ENCODE measurements around the gene LSM3.
A peak's percentile ranks its signal among the peaks of the same experiment; 100 is the strongest.

Gene LSM3

GRCh38 chr3:14201940-14202684 lies 23.5 kb downstream of the LSM3 start:
- DNase-seq = no peak

- DNase-seq = no peak
These were observed 24.4 kb downstream of the LSM3 start for GRCh38 chr3:14202874-14203520.

GRCh38 chr3:14203521-14204079 lies 25.0 kb downstream of the LSM3 start:
- DNase-seq = peak in 3 of 5 donors; percentile 14 to 34 (median 21)

GRCh38 chr3:14204515-14205284 lies 26.1 kb downstream of the LSM3 start:
- DNase-seq = no peak

GRCh38 chr3:14206548-14207177 lies 28.0 kb downstream of the LSM3 start:
- DNase-seq = no peak

- no peak for DNase-seq
These were observed 29.6 kb downstream of the LSM3 start for GRCh38 chr3:14208168-14208567.

GRCh38 chr3:14208977-14209394 lies 30.4 kb downstream of the LSM3 start:
- no peak for DNase-seq

- DNase-seq = no peak
These were observed 31.1 kb downstream of the LSM3 start for GRCh38 chr3:14209581-14210289.

- DNase-seq = no peak
These were observed 31.7 kb downstream of the LSM3 start for GRCh38 chr3:14210290-14210688.

- no peak for DNase-seq
These were observed 32.4 kb downstream of the LSM3 start for GRCh38 chr3:14210843-14211594.

GRCh38 chr3:14211621-14212020 lies 33.0 kb downstream of the LSM3 start:
- DNase-seq = no peak

GRCh38 chr3:14212032-14212431 lies 33.4 kb downstream of the LSM3 start:
- no peak for DNase-seq

- DNase-seq = no peak
These were observed 34.6 kb downstream of the LSM3 start for GRCh38 chr3:14213066-14213774.

GRCh38 chr3:14214764-14215163 lies 36.1 kb downstream of the LSM3 start:
- DNase-seq = no peak

- peak in 4 of 5 donors; percentile 17 to 75 (median 34) for DNase-seq
These were observed 37.8 kb downstream of the LSM3 start for GRCh38 chr3:14216257-14217048.

- DNase-seq = no peak
These were observed 39.7 kb downstream of the LSM3 start for GRCh38 chr3:14218355-14218754.

- no peak for DNase-seq
These were observed 42.3 kb downstream of the LSM3 start for GRCh38 chr3:14220933-14221332.

- DNase-seq = no peak
These were observed 43.3 kb downstream of the LSM3 start for GRCh38 chr3:14221902-14222301.

- DNase-seq = no peak
These were observed 43.8 kb downstream of the LSM3 start for GRCh38 chr3:14222457-14222856.

All from T-helper 1 cell (primary cell).